Left hindlimb (tissue), 1 donor: ENCODE measurements around the gene C10orf71.

Source experiments
- DNase-seq: peaks from one replicate; pipeline ENCODE4 v3.0.0-alpha.2; 2018

C10orf71 gene

DNA sequence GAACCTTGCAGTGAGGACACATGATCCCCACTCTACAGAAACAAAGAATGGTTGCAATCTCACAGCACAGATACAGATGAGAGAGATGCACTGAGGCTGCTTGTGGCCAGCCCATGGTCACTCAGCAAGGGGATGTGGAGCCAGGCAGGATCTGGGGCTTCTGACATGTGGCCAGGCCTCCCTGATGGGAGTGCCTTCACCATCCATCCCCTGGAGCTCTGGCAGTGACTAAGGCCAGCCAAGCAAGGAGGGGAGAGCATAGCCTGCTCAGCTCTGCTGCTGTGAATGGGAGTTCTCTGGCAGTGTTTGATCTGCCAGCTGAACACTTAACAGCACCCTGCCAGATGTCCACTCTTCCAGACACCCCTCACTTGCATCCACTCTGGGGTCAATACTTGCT, 19.8 kb downstream of the C10orf71 start:
- no peak for DNase-seq

DNA sequence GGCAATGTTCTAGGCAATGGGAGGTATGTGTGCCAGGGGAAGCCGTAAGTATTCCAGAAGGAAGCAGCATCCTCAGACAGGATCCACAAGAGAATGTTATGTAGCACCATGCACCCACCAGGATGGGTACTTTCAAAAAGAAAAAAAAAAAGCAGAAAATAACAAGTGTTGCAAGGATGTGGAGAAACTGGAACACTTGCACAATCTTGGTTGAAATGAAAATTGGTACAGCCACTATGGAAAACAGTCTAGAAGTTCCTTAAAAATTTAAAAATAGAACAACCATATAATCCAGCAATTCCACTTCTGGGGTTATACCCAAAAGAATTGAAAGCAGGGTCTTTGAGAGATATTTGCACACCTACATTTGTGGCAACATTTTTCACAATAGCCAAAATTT, 20.2 kb downstream of the C10orf71 start:
- DNase-seq = no peak

DNA sequence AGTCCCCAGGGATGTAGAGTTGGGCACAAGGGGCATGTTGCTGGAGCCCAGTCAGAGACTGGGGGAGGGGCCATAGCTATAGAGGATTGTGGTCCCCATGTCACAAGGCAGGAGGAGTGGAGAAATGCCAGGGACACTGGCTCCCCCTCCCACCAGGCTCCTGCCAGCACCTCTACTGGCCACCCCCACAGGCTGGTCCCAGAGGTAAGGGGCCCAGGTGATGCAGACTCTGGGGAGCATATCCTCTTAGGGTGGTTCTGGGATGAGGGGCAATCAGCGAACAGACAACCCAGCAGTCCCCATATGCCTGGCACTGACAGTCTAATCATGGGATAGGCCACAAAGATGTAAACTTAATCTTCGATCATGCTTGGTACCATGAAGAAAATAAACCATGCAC, 21.2 kb downstream of the C10orf71 start:
- no peak for DNase-seq

DNA sequence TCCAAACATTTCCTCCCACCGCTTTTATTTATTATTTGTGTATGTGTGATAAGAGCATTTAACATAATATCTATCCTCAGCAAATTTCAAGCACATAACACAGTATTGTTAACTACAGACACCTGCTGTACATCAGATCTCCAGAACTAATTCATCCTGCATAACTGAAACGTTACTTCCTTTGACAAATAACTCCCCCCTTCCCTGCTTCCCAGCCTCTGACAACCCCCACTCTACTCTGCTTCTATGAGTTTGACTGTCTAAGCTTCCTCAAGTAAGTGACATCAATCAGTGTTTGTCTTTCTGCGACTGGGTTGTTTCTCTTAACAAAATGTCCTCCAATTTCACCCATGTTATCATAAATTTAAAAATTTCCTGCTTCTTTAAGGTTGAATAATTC, 22.1 kb downstream of the C10orf71 start:
- no peak for DNase-seq

GRCh38 chr10:49322371-49323170, 23.6 kb downstream of the C10orf71 start:
- no peak for DNase-seq

- no peak for DNase-seq
Observed at GRCh38 chr10:49323171-49323895, 24.4 kb downstream of the C10orf71 start.

GRCh38 chr10:49323896-49324270, 24.9 kb downstream of the C10orf71 start:
- DNase-seq = no peak

GRCh38 chr10:49324711-49325110, 25.7 kb downstream of the C10orf71 start:
- no peak for DNase-seq

DNA sequence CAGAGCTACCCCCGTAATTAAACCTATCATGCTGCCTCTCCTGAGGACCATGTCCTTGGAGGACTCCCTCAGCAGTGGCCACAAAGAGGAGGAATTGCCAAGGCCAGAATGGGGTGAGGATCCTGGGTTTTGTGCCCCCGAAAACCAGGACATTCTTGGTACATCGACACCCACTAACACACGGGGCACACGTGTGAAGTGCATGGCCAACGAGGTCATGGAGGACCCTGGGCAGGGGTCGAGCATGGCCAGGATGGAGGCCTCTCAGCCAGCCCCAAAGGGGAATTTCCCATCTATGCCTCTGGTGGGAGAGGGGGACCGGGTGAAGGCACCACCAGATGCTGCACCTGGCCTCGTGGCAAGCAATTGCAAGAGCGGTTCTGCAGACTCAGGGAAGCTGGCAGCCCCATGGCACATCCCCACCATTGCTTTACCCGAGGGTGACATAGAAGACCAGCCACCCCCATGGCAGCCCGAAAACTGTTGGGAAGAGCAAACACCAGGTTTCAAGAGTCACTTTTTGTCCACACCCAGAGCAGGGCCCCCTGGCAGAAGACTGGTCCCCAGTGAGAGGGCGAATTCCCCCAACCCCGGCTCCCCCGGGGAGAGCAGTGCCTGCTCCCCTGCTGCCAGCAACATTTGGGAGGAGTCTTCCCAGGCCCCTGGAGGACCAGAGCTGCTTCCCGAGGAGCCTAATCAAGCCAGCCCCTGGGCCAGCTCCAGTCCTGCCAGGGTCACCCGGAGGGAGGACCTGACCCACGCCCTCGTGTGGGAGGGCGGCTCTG, 26.4 kb downstream of the C10orf71 start:
- no peak for DNase-seq

DNA sequence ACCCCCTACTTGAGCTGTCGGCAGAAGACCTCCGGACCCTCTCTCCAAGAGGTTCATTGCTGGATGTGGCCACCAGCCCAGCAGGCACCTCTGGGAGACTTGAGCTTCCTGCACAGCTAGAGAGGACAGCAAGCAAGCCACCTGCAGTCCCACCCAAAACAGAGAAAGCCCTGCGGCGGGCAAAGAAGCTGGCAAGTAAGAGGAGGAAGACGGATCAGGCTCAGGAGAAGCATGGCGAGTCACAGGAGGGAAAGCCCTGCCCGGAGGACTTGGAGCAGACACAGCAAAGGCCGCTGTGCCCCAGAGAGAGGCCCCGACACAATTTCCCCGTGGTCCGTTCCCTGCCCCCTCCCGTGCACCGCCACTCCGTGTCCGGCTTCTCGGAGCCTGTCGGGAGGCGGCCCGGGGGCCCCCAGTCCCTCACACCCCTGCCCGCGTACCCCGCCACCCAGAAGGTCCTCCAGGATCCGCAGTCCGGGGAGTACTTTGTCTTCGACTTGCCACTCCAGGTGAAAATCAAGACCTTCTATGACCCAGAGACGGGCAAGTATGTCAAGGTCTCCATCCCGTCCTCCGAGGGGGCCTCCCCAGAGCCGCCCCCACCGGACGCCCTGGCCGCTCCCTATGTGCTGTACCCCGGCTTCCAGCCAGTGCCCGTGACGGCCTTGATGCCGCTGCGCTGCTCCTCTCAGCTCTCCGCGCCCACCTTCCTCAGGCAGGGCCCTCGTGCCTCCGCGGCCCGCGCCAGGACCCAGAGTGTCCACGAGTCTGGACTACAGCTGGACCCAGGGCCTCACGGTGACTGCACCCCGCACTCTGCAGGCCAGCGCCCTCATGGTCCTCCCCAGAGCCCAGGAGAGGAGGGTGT, 27.2 kb downstream of the C10orf71 start:
- no peak for DNase-seq

DNA sequence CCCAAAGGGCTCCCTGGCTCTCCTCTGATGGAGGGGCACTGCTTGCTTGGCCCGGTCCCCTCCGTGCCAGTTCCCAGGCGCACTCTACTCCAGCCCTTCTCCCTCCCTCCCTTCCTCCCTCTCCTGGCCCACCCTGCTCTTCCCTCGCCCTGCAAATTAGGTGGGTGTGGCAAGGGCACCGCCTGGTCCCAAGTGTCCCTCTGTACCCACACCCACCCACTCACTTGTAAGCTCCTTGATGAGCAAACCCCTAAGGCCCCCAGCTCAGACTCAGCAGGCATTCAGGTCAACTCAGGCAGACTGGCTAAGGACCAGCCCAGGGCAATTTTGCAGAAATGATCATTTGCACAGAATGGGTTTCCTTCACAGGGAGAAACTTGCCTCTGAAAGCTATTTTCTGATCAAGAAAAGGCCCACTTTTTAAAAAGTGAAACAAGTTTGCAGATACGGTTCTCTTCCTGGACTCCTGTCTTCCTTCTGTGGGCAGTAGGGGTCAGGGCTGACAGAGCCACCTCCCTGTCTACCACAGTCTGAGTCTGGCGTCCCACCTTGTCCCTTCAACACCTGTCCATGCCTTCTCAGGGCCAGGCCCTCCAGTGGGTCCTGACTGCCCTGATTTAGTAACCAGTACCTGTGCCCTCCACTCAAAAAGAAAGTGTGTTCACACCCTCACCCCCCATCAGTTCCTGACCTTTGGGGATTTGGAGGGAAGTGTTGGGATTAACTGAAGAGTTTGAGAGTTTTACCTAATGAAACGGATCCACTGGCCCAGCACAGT, 28.3 kb downstream of the C10orf71 start:
- DNase-seq = no peak

GRCh38 chr10:49328401-49329145, 29.6 kb downstream of the C10orf71 start:
- no peak for DNase-seq

DNA sequence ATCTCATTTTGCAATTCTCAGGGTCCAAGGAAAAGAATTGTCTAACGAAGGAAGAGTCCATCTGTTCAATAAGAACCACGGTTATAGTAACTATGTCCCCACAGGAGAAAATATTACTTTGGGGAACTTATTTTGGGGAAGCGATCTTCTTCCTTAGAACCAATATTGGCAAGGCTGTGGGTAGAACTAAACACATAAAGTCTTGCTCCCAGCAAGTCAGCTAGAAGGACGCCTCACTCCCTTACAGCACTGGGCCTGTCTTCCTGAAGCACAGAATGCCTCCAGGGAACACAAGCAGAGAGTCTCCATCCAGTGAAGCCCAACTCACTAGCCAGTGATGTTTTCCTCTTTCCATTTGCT, 30.2 kb downstream of the C10orf71 start:
- no peak for DNase-seq

GRCh38 chr10:49330127-49330665, 31.2 kb downstream of the C10orf71 start:
- DNase-seq = no peak

- no peak for DNase-seq
Observed at GRCh38 chr10:49331431-49331830, 32.5 kb downstream of the C10orf71 start.

DNA sequence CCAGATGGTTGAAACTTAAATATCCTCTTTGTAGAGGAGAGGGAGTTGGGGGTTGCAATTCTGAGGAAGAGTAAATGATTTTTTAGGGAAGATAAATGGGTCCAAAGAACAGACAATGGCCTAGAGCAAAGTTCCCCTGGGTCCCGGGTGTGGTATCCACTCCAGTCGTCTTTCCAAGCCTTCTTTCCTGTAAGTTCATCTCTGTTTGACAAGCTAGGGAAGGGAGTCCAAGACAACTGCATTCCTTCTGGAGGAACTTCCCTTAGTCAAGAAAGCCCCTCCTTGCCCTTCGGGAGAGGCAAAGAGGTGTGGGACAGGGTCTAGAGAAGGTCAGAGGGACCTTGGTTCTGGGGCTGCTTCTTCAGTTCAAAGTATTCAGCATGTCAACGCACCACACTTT, 33.4 kb downstream of the C10orf71 start:
- no peak for DNase-seq

- no peak for DNase-seq
Observed at GRCh38 chr10:49332768-49333167, 33.8 kb downstream of the C10orf71 start.

DNA sequence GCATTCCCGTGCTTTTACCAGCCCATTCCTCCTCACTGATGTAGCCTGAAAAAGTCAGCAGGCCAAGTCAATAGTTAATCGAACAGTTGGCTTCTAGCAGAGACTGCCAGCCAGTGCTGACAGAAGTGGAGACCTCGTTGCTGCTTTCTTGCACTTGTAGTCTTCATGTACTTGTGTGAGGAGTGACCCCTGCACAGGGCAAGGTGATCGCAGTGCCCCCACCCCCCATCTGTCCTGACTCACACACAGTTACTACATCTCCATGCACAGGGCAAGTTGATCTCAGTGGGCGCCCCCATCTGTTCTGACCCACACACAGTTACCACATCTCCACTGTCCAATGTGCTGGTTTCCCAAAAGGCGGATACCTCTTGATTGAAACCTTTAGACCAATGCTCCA, 34.2 kb downstream of the C10orf71 start:
- DNase-seq = no peak

- DNase-seq = no peak
Observed at GRCh38 chr10:49334964-49335363, 36.0 kb downstream of the C10orf71 start.

DNA sequence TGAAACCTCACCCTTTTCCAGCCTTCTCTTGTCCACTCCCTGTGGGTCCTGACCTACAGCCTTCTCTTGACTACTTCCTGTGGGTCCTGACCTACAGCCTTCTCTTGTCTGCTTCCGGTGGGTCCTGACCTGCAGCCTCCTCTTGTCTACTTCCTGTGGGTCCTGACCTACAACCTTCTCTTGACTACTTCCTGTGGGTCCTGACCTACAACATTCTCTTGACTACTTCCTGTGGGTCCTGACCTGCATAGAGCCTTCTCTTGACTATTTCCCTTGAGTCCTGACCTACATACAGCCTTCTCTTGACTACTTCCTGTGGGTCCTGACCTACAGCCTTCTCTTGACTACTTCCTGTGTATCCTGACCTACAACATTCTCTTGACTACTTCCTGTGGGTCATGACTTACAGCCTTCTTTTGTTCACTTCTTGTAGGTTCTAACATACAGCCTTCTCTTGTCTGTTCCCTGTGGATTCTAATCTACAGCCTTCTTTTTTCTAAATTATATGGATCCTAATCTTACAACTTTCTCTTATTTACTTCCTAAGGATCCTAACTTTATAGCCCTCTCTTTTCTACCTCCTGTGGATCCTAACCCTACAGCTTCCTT, 36.5 kb downstream of the C10orf71 start:
- no peak for DNase-seq
